IPS-15b (cell line): ENCODE results near the gene PSMB8.

Experiments
- H3K27me3 ChIP-seq: one replicate; pipeline ENCODE4 v1.6.1; 2013; ENCODE audit warnings: low read length; ENCODE audit not compliant: control insufficient read depth, insufficient read depth
- H3K36me3 ChIP-seq: one replicate; pipeline ENCODE4 v1.6.1; 2013; ENCODE audit warnings: low read length; ENCODE audit not compliant: control insufficient read depth, insufficient read depth
- H3K4me1 ChIP-seq: one replicate; pipeline ENCODE4 v1.6.1; 2013; ENCODE audit warnings: mild to moderate bottlenecking, low read length; ENCODE audit not compliant: control insufficient read depth, insufficient read depth
- H3K4me3 ChIP-seq: one replicate; pipeline ENCODE4 v1.5.1; 2013; ENCODE audit warnings: low read depth, low read length
- H3K9ac ChIP-seq: one replicate; pipeline ENCODE4 v1.6.1; 2013; ENCODE audit warnings: low read depth, mild to moderate bottlenecking, low read length
- H3K9me3 ChIP-seq: one replicate; pipeline ENCODE4 v1.6.1; 2013; ENCODE audit warnings: mild to moderate bottlenecking, low read length; ENCODE audit not compliant: control insufficient read depth, insufficient read depth

PSMB8 gene

DNA sequence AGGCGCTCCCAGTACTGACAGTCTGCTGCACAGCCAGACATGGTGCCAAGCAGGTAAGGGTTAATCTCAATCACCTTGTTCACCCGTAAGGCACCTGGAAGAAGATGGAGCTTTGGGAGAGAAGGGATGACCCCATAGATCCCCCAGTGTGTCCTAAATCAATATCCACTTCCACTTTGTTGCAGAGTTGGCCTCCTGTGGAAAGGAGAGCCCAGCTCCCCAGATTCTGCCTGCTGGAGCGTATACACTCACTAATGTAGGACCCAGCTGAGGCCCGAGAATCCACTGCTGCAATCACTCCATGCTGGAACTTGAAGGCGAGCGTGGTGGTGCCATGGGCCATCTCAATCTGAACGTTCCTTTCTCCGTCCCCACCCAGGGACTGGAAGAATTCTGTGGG, 1.2 kb downstream of the PSMB8 start:
- no peak overlapping the region for H3K4me3 ChIP-seq

DNA sequence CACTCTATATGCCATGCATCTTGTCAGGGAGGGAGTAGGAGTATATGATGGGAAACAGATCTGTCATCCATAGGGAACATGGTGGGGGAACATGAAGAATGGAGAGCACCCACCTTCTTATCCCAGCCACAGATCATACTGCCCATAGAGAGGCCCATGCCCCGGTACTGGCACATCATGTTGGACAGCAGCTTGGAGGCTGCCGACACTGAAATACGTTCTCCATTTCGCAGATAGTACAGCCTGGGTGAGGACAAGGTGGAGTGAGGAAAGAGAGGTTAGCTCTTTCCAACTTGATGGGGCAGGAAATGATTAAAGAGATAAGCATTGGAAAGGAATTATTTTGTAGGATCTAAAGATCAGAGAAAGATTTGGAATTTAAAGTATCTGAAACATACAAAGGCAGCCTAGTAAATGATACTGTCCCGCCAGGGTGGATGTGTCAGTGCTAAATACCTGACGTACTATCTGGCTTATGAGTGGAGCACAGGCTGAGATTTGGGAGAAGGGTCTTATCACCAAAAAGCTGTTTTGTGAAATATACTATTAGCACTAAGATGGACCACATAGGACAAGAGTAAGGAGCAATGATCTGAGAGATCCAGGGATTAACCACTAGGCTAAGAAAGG, 1.7 kb downstream of the PSMB8 start:
- Histone ChIP-seq H3K9ac (no peak overlapping the region), H3K4me1 (peaks cover 2% of the 10 kb centered on the region), H3K36me3 (no peaks in the 10 kb centered on the region)

More for the DNA sequence above, 1.2 kb downstream of the PSMB8 start:
- Histone ChIP-seq H3K36me3 (no peaks in the 10 kb centered on the region), H3K9ac (no peak overlapping the region), H3K4me1 (peaks cover 2% of the 10 kb centered on the region), H3K9me3 (no peaks in the 10 kb centered on the region), H3K27me3 (peaks cover 17% of the 10 kb centered on the region)

GRCh38 chr6:32840604-32841246, 3.1 kb downstream of the PSMB8 start:
- H3K9ac ChIP-seq: no peak overlapping the region
- H3K4me1 ChIP-seq: peaks cover 2% of the 10 kb centered on the region
- no peak overlapping the region for H3K4me3 ChIP-seq
- H3K9me3 ChIP-seq: no peaks in the 10 kb centered on the region
- peaks cover 17% of the 10 kb centered on the region for H3K27me3 ChIP-seq
- no peaks in the 10 kb centered on the region for H3K36me3 ChIP-seq

More for the DNA sequence above, 1.7 kb downstream of the PSMB8 start:
- no peaks in the 10 kb centered on the region for H3K9me3 ChIP-seq
- no peak overlapping the region for H3K4me3 ChIP-seq
- H3K27me3 ChIP-seq: peaks cover 17% of the 10 kb centered on the region

DNA sequence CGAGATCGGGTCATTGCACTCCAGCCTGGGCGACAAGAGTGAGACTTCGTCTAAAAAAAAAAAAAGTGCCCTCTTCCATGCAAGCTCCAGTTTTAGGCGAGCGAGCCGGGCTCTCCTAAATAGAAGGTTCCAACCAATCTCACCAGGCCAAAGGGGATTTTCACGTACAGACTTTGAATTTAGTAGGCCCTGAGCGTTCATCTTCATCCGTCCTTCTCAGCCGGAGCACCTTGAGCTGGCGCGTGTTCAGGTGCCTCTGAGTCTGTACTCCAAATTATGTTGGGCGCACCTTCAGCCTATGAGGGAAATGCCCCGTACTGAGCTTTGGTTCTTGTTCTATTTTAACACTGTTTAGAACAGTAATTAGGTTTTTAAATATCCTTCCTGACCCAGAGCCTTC, 4.5 kb downstream of the PSMB8 start:
- Histone ChIP-seq H3K9me3 (no peaks in the 10 kb centered on the region), H3K4me3 (no peak overlapping the region), H3K36me3 (no peaks in the 10 kb centered on the region), H3K9ac (no peak overlapping the region), H3K4me1 (no peaks in the 10 kb centered on the region), H3K27me3 (peaks cover 15% of the 10 kb centered on the region)

DNA sequence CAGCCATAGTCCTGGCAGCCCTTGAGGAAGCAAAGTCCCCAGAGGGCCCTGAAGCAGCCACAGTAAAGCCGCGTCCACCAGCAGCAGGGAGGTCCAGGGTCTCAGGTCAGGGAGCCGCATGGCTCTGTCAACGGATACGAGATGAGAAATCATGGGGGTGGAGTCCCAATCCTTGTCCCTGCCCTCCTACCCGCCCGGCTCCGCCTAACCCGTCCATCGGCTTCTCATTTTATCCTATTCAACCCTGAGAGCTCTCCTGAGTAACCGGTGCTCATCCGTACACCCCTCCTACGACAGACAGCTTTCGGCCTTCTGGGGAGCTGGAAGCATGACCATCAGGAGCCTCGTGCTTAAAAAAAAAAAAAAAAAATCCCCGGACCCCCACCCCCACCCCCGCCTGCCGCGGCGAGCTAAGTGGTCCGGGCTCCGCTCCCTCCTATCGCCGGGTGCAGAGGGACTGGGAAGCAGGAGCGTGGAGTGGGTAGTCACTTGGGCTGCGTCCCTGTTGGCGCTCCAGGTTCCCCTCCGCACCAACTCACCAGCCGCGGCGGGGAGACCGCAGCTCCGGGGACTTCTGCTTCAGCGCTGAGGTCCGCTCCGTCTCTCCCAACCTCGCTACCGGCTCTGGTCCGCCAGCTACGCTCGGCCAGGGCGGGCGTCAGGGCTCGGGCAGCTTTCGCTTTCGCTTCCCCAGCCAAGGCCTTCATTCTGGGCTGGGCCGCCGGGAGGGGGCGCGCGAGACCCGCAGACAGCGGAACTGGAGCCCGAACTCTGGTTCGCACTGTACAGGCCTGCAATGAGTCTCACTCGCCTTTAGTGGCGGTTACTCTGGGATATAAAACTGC, 5.5 kb downstream of the PSMB8 start, which contains the start of gene TAP2:
TAP2 (minus strand) TSS at position 626 of the 845 bp plus-strand sequence; CDS start at position 120, 506 bp downstream.
- Histone ChIP-seq H3K27me3 (peaks cover 13% of the 10 kb centered on the region), H3K4me1 (no peaks in the 10 kb centered on the region), H3K9ac (peak within 1 kb of the TSS; percentile 63), H3K4me3 (peak within 1 kb of the TSS; percentile 76), H3K36me3 (no peaks in the 10 kb centered on the region), H3K9me3 (no peaks in the 10 kb centered on the region)

DNA sequence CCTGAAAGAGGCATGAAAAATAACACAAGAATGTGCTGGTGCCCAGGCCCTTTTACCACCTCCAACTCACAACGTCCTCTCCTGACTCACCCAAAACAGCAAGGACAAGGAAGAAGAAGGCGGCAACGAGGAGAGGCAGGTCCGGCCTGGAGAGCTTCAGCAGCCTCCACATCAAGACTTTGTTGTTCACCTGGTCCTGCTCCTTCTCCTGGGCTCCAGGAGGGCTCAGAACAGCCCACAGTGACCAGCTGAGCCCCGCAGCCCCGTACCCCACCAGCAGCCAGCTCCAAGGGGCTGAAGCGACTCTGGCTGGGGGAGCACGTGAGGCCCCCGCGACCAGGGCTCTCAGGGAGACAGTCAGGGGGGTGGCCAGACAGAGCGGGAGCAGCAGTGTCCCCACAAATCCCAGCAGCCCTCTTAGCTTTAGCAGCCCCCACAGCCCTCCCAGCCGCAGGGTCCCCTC, 6.2 kb downstream of the PSMB8 start:
- peaks cover 7% of the 10 kb centered on the region for H3K27me3 ChIP-seq
- H3K4me3 ChIP-seq: peak overlapping the region; percentile 76
- no peaks in the 10 kb centered on the region for H3K9me3 ChIP-seq
- H3K36me3 ChIP-seq: no peaks in the 10 kb centered on the region
- no peak overlapping the region for H3K9ac ChIP-seq
- no peaks in the 10 kb centered on the region for H3K4me1 ChIP-seq

DNA sequence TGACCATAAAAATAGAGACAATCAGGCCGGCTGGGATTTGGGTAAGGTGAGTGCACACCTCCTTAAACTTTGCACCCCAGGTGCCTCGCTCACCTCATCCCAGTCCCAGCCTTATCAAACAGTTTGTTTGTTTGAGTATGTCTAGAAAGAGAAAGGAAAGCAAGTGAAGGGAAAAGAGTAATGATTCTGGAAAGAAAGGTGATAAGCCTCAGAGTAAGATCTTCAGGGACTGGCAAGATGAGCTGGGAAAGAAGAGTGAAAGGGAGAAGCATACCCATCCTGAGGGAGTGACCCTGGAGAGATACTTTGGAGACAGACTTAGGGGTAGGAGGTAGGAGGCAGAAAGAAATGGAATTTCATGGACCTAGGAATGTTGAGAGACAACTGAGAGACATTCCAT, 7.0 kb downstream of the PSMB8 start:
- H3K9ac ChIP-seq: no peak overlapping the region
- no peaks in the 10 kb centered on the region for H3K9me3 ChIP-seq
- no peaks in the 10 kb centered on the region for H3K4me1 ChIP-seq
- H3K4me3 ChIP-seq: no peak overlapping the region
- peaks cover 2% of the 10 kb centered on the region for H3K36me3 ChIP-seq
- H3K27me3 ChIP-seq: peaks cover under 1% of the 10 kb centered on the region

DNA sequence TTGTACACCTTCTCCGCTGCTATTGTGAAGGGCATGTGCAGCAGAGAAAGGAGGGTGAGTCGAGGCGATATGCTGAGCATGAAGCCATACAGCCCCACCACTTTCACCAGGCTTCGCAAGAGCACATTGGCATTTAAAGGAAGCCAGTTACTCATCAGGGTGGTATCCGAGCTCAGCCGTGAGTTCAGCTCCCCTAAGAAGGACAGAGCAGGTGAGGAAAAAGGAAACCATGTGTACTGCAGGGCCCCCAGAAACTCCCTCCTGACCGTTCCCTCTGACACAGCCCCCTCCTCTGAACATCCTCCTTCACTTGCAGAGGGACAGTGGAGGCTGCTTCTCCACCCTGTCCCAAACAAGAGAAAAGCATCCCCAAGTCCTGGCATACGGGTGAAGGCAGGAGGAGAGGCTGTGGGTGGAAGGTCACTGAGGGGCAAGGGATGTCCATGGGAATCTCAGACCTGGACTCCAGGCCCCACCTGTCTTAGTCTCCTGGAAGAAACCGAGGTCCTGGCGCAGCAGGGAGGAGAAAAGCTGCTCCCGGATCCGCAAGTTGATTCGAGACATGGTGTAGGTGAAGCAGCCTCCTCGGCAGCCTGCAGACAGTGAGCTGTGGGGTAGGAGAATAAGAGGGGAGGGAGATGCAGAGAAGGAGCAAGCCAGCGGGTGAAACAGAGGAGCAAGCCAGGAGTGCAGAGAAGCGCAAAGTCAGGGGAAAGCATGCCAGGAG, 8.5 kb downstream of the PSMB8 start:
- Histone ChIP-seq H3K4me1 (no peaks in the 10 kb centered on the region), H3K9ac (no peak overlapping the region), H3K4me3 (no peak overlapping the region), H3K27me3 (no peaks in the 10 kb centered on the region), H3K36me3 (peaks cover 2% of the 10 kb centered on the region), H3K9me3 (no peaks in the 10 kb centered on the region)

DNA sequence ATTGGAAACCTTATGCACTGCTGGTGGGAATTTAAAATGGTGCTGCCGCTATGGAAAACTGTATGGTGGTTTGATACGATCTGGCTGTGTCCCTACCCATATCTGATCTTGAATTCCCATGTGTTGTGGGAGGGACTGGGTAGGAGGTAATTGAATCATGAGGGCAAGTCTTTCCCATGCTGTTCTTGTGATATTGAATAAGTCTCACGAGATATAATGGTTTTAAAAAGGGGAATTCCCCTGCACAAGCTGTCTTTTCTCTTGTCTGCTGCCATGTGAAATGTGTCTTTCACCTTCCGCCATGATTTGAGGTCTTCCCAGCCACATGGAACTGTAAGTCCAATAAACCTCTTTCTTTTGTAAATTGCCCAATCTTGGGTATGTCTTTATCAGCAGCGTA, 10.2 kb downstream of the PSMB8 start:
- Histone ChIP-seq H3K9me3 (no peaks in the 10 kb centered on the region), H3K4me1 (no peaks in the 10 kb centered on the region), H3K36me3 (peaks cover 13% of the 10 kb centered on the region), H3K9ac (no peak overlapping the region), H3K4me3 (no peak overlapping the region), H3K27me3 (no peaks in the 10 kb centered on the region)

DNA sequence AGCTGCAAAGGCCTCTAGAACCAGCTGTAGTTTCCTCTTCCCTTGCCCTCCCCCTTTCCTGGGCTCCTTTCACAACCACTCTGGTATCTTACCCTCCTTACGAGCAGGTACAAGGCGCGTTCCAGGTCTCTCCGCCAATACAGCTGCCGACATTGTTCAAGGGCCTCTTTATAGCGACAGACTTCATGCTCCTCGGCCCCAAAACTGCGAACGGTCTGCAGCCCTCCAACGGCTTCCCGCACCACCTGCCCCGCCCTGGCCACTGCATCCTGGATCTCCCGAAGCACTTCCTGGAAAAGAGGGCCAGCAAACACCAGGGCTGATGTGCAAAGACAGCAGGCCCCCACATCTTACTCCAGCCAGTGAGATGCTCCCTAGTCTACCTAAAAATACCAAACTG, 11.3 kb downstream of the PSMB8 start:
- no peak overlapping the region for H3K4me3 ChIP-seq
- H3K9ac ChIP-seq: no peak overlapping the region
- H3K9me3 ChIP-seq: no peaks in the 10 kb centered on the region
- H3K27me3 ChIP-seq: no peaks in the 10 kb centered on the region
- no peaks in the 10 kb centered on the region for H3K4me1 ChIP-seq
- H3K36me3 ChIP-seq: peaks cover 13% of the 10 kb centered on the region

DNA sequence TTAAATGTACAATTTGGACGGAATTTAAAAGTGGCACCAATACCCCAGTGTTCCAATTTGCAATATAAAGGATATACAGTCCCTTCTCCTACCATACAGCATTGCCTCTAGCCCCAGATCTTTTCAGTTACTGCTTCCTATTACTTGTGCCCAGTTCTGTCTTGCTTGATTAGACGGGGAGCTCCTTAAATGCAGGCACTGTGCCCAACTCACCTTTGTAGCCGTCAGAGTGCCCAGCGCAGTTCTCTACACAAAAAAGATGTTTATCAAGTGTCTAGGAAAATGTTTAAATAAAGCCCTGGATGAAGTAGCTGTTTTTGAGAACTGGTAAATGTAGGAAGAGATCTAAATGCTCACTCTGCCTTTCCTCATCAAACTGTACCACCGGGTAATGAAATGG, 12.9 kb downstream of the PSMB8 start:
- no peaks in the 10 kb centered on the region for H3K27me3 ChIP-seq
- no peak overlapping the region for H3K4me3 ChIP-seq
- H3K36me3 ChIP-seq: peaks cover 13% of the 10 kb centered on the region

More for the DNA sequence above, 12.9 kb downstream of the PSMB8 start:
- H3K9me3 ChIP-seq: no peaks in the 10 kb centered on the region
- no peaks in the 10 kb centered on the region for H3K4me1 ChIP-seq
- H3K9ac ChIP-seq: no peak overlapping the region
